ENCODE measurements around the gene FASTK. TPM values are rescaled to one million over a fixed set of nuclear protein-coding genes. Genes with fewer than 3 reads are reported as not detected.

The FASTK gene, protein sequence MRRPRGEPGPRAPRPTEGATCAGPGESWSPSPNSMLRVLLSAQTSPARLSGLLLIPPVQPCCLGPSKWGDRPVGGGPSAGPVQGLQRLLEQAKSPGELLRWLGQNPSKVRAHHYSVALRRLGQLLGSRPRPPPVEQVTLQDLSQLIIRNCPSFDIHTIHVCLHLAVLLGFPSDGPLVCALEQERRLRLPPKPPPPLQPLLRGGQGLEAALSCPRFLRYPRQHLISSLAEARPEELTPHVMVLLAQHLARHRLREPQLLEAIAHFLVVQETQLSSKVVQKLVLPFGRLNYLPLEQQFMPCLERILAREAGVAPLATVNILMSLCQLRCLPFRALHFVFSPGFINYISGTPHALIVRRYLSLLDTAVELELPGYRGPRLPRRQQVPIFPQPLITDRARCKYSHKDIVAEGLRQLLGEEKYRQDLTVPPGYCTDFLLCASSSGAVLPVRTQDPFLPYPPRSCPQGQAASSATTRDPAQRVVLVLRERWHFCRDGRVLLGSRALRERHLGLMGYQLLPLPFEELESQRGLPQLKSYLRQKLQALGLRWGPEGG
- total RNA-seq (2021; ENCODE audit: unreplicated experiment) (95.0 TPM), Bru-seq, nascent RNA (percentile 77 among the genes with signal in this experiment), BruChase-seq, experiment 1, labeled RNA remaining after a 2-hour chase (percentile 86 among the genes with signal in this experiment), BruChase-seq, experiment 2, labeled RNA remaining after a 6-hour chase (percentile 83 among the genes with signal in this experiment)
- 104 TPM for polyA plus RNA-seq (2012; ENCODE audit: insufficient read length)
- long read RNA-seq, transcript FASTK-201 (10 exons, 1,827 nt), result major isoform, 25 of 122 reads
- long read RNA-seq, partial matches to known transcripts, result 19 of 122 reads
- long read RNA-seq, other reads (novel, unspliced or antisense), result 74 of 122 reads

GRCh38 chr7:151080522-151081169 lies at the start of gene FASTK:
Gene FASTK, minus strand, starts transcription at chr7:151080809. Its CDS starts 43 bp downstream, at chr7:151080766.
- Histone ChIP-seq H3K36me3 (ENCODE audit: control insufficient read depth, insufficient read depth, low read length) (no peaks in the 10 kb centered on the region), H3K4me1 (ENCODE audit: control insufficient read depth, insufficient read depth, low read length) (peaks cover 54% of the 10 kb centered on the region), H3K4me3 (ENCODE audit: low read depth in 2 of 2, low read length in 2 of 2) (peak within 1 kb of the TSS; percentile 74 to 93), H3K27ac (ENCODE audit: low read length) (peak within 1 kb of the TSS; percentile 91), H3K9me3 (ENCODE audit: control insufficient read depth, insufficient read depth, low read depth, low read length) (no peaks in the 10 kb centered on the region), H3K27me3 (ENCODE audit: control insufficient read depth, insufficient read depth, low read length) (no peaks in the 10 kb centered on the region)
- in situ Hi-C loops (cut with HindIII; ENCODE audit: low pct_unique_long_range_greater_than_20kb, low sequenced_read_pairs) (no loop called here), intact Hi-C loops (cut with micrococcal nuclease; ENCODE audit: unreplicated experiment) (no loop called here)
- ChIA-PET CTCF (interaction anchor here (0.9 kb wide), 1 partner anchor 71 kb away, joined by 3 read pairs; no protein-coding TSS in a partner anchor), POLR2A (interaction anchor here (1.0 kb wide), 1 partner anchor 10 kb away, joined by 4 read pairs; no protein-coding TSS in a partner anchor)
- DNase-seq (ENCODE audit: low read depth, low spot score), result no peak
- BruUV-seq (replicated peaks), result no TSS peak
- TF ChIP-seq POLR2AphosphoS5 (IDR thresholded peaks at IDR 0.05; ENCODE audit: low read depth, low read length) (peak; percentile 91), REST (IDR thresholded peaks at IDR 0.05; ENCODE audit: insufficient read depth in 1 of 2, low read depth in 2 of 2, low read length in 1 of 2) (no peak)
- peak; percentile 62 for ATAC-seq

DNA sequence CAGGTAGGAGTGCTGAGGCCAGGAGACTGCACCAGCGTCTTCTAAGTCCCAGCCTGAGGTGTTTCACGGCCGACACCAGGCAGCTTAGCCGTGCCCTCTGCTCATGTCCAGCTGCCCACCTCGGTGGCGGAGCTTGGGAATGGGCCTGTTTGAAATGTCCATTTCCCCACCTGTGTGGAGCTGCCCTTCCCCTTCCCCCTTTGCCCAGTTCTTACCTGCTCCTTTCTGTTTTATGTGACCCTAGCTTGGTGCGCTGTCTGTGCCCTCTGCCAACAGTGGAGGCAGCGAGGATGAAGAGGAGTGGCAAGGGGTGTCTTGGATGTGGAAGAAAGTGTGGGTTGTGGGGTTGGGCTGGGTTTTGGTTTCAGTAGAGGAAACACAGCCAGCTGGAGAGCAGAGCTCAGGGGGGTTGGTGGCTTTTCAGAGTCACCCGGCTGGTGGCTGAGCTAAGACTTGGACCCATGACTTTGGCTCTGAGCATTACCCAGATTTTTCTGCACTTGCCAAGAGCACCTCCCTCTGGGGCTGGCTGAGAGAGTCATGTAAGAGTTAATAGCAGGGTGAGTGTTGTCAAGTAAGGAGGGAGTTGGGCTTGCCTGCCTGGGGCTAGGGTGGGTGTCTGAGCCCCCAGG lies 49.5 kb upstream of the FASTK start:
- no peak for ATAC-seq
- intact Hi-C loops (cut with micrococcal nuclease; ENCODE audit: unreplicated experiment), result no loop called here
- no peaks in the 10 kb centered on the region for H3K27me3 ChIP-seq (ENCODE audit: control insufficient read depth, insufficient read depth, low read length)
- TF ChIP-seq SIN3A (IDR thresholded peaks at IDR 0.05; ENCODE audit: borderline replicate concordance, insufficient read depth, low read depth, low read length), result no peak
- no peak for TF ChIP-seq REST (IDR thresholded peaks at IDR 0.05; ENCODE audit: insufficient read depth in 1 of 2, low read depth in 2 of 2, low read length in 1 of 2)
- no peak for TF ChIP-seq CTCF (IDR thresholded peaks at IDR 0.05)
- TF ChIP-seq TCF7L2 (IDR thresholded peaks at IDR 0.05; ENCODE audit: low read depth, low read length), result no peak
- no peak for TF ChIP-seq POLR2AphosphoS5 (IDR thresholded peaks at IDR 0.05; ENCODE audit: low read depth, low read length)
- POLR2A ChIA-PET, result no interaction called here
- no TSS peak for BruUV-seq (replicated peaks)
- peaks cover 5% of the 10 kb centered on the region for H3K36me3 ChIP-seq (ENCODE audit: control insufficient read depth, insufficient read depth, low read length)
- CTCF ChIA-PET, result interaction anchor here (0.6 kb wide), 1 partner anchor 69 kb away, joined by 20 read pairs; no protein-coding TSS in a partner anchor
- no peaks in the 10 kb centered on the region for H3K9me3 ChIP-seq (ENCODE audit: control insufficient read depth, insufficient read depth, low read depth, low read length)
- no peak overlapping the region for H3K27ac ChIP-seq (ENCODE audit: low read length)
- in situ Hi-C loops (cut with HindIII; ENCODE audit: low pct_unique_long_range_greater_than_20kb, low sequenced_read_pairs), result no loop called here
- no peak for DNase-seq (ENCODE audit: low read depth, low spot score)
- no peaks in the 10 kb centered on the region for H3K4me1 ChIP-seq (ENCODE audit: control insufficient read depth, insufficient read depth, low read length)
- no peak overlapping the region for H3K4me3 ChIP-seq (ENCODE audit: low read depth in 2 of 2, low read length in 2 of 2)
